Measurements from ENCODE around the gene SCYGR5.

GRCh38 chr2:227665189-227665940 lies 1.2 kb upstream of the SCYGR5 start:
- TF ChIP-seq CTCF (IDR thresholded peaks at IDR 0.05): no peak
- TF ChIP-seq POLR2A (IDR thresholded peaks at IDR 0.05): no peak

All from Peyer's patch (tissue), 4 donors.